ENCODE data around the gene ASCC1.

ASCC1 gene

GRCh38 chr10:72114706-72115450 is 101.2 kb downstream of the ASCC1 start:
- TF ChIP-seq EZH2phosphoT487 (conservative IDR thresholded peaks at IDR 0.05; ENCODE audit: low read length) (no peak), CTCF (IDR thresholded peaks at IDR 0.05; ENCODE audit: insufficient read depth, low read length, poor library complexity, severe bottlenecking) (no peak)
- H3K4me3 ChIP-seq (ENCODE audit: insufficient read depth, low read length, poor library complexity, severe bottlenecking): no peak overlapping the region
- H3K27me3 ChIP-seq (ENCODE audit: low read length): no peaks in the 10 kb centered on the region
- H3K4me2 ChIP-seq (ENCODE audit: low read depth, low read length, poor library complexity, severe bottlenecking): no peak overlapping the region
- H3K36me3 ChIP-seq (ENCODE audit: low read length): peaks cover 16% of the 10 kb centered on the region
- no peaks in the 10 kb centered on the region for H3K9me3 ChIP-seq (ENCODE audit: insufficient read depth, low read length)
- H3K27ac ChIP-seq (ENCODE audit: low read depth, low read length): no peak overlapping the region
- no peaks in the 10 kb centered on the region for H4K20me1 ChIP-seq (ENCODE audit: low read depth, low read length)
- H3F3A ChIP-seq (ENCODE audit: insufficient read depth): no peaks in the 10 kb centered on the region
- H2AFZ ChIP-seq (ENCODE audit: low read depth, low read length, severe bottlenecking): no peak overlapping the region
- H3K9ac ChIP-seq (ENCODE audit: low read length): no peak overlapping the region
- no peaks in the 10 kb centered on the region for H3K9me2 ChIP-seq (replicated peaks; ENCODE audit: insufficient read depth, low read length)
- H3K79me2 ChIP-seq (ENCODE audit: insufficient read depth, low read length): no peaks in the 10 kb centered on the region

GRCh38 chr10:72110673-72111401 is 105.2 kb downstream of the ASCC1 start:
- Histone ChIP-seq H2AFZ (ENCODE audit: low read depth, low read length, severe bottlenecking) (no peak overlapping the region), H3K9me2 (replicated peaks; ENCODE audit: insufficient read depth, low read length) (no peaks in the 10 kb centered on the region), H3K27ac (ENCODE audit: low read depth, low read length) (no peak overlapping the region), H3K9ac (ENCODE audit: low read length) (no peak overlapping the region), H4K20me1 (ENCODE audit: low read depth, low read length) (no peaks in the 10 kb centered on the region), H3K4me3 (ENCODE audit: insufficient read depth, low read length, poor library complexity, severe bottlenecking) (no peak overlapping the region), H3K79me2 (ENCODE audit: insufficient read depth, low read length) (no peaks in the 10 kb centered on the region), H3F3A (ENCODE audit: insufficient read depth) (no peaks in the 10 kb centered on the region), H3K4me2 (ENCODE audit: low read depth, low read length, poor library complexity, severe bottlenecking) (no peak overlapping the region), H3K36me3 (ENCODE audit: low read length) (0 out of 2 replicates have a peak, but pooled peaks cover 3% of the 10 kb centered on the region), H3K27me3 (ENCODE audit: low read length) (no peaks in the 10 kb centered on the region), H3K9me3 (ENCODE audit: insufficient read depth, low read length) (no peaks in the 10 kb centered on the region)
- TF ChIP-seq CTCF (IDR thresholded peaks at IDR 0.05; ENCODE audit: insufficient read depth, low read length, poor library complexity, severe bottlenecking): no peak
- TF ChIP-seq EZH2phosphoT487 (conservative IDR thresholded peaks at IDR 0.05; ENCODE audit: low read length): no peak

GRCh38 chr10:72109636-72110157 is 106.4 kb downstream of the ASCC1 start:
- H3K27ac ChIP-seq (ENCODE audit: low read depth, low read length): no peak overlapping the region

More at GRCh38 chr10:72109636-72110157, 106.4 kb downstream of the ASCC1 start:
- Histone ChIP-seq H3K36me3 (ENCODE audit: low read length) (no peaks in the 10 kb centered on the region), H3K27me3 (ENCODE audit: low read length) (no peaks in the 10 kb centered on the region), H4K20me1 (ENCODE audit: low read depth, low read length) (no peaks in the 10 kb centered on the region), H3K9me2 (replicated peaks; ENCODE audit: insufficient read depth, low read length) (no peaks in the 10 kb centered on the region), H3K4me3 (ENCODE audit: insufficient read depth, low read length, poor library complexity, severe bottlenecking) (no peak overlapping the region), H3K9me3 (ENCODE audit: insufficient read depth, low read length) (no peaks in the 10 kb centered on the region), H3K79me2 (ENCODE audit: insufficient read depth, low read length) (no peaks in the 10 kb centered on the region), H3K4me2 (ENCODE audit: low read depth, low read length, poor library complexity, severe bottlenecking) (no peak overlapping the region), H2AFZ (ENCODE audit: low read depth, low read length, severe bottlenecking) (no peak overlapping the region), H3K9ac (ENCODE audit: low read length) (no peak overlapping the region), H3F3A (ENCODE audit: insufficient read depth) (no peaks in the 10 kb centered on the region)
- TF ChIP-seq CTCF (IDR thresholded peaks at IDR 0.05; ENCODE audit: insufficient read depth, low read length, poor library complexity, severe bottlenecking) (no peak), EZH2phosphoT487 (conservative IDR thresholded peaks at IDR 0.05; ENCODE audit: low read length) (no peak)

Data from SU-DHL-6 (cell line).